COR-L47 (cell line): Measurements from ENCODE around the gene GABRB1.

Experiments used
- DNase-seq: peaks from one replicate; lab custom pipeline; 2025; lab: John Stamatoyannopoulos, UW

The GABRB1 gene

GRCh38 chr4:47049347-47049746 is 18.0 kb downstream of the GABRB1 start:
- no peak for DNase-seq

GRCh38 chr4:47050761-47051725 is 19.7 kb downstream of the GABRB1 start:
- no peak for DNase-seq

GRCh38 chr4:47053485-47053884 is 22.1 kb downstream of the GABRB1 start:
- DNase-seq = no peak

- no peak for DNase-seq
Measured at GRCh38 chr4:47054130-47054529, 22.8 kb downstream of the GABRB1 start.

GRCh38 chr4:47057991-47058390 is 26.6 kb downstream of the GABRB1 start:
- no peak for DNase-seq

GRCh38 chr4:47060561-47060960 is 29.2 kb downstream of the GABRB1 start:
- DNase-seq = no peak

GRCh38 chr4:47061435-47061834 is 30.1 kb downstream of the GABRB1 start:
- no peak for DNase-seq

GRCh38 chr4:47065051-47065481 is 33.7 kb downstream of the GABRB1 start:
- DNase-seq = no peak

GRCh38 chr4:47068986-47069385 is 37.6 kb downstream of the GABRB1 start:
- no peak for DNase-seq

GRCh38 chr4:47071901-47072341 is 40.6 kb downstream of the GABRB1 start:
- no peak for DNase-seq

GRCh38 chr4:47073647-47074046 is 42.3 kb downstream of the GABRB1 start:
- no peak for DNase-seq

- DNase-seq = no peak
Measured at GRCh38 chr4:47074816-47075215, 43.4 kb downstream of the GABRB1 start.

- no peak for DNase-seq
Measured at GRCh38 chr4:47075262-47075661, 43.9 kb downstream of the GABRB1 start.

GRCh38 chr4:47075919-47076318 is 44.6 kb downstream of the GABRB1 start:
- DNase-seq = peak; percentile 16

- DNase-seq = no peak
Measured at GRCh38 chr4:47084111-47084510, 52.7 kb downstream of the GABRB1 start.

GRCh38 chr4:47084795-47085194 is 53.4 kb downstream of the GABRB1 start:
- DNase-seq = no peak

GRCh38 chr4:47088298-47088697 is 56.9 kb downstream of the GABRB1 start:
- DNase-seq = no peak

- no peak for DNase-seq
Measured at GRCh38 chr4:47095884-47096283, 64.5 kb downstream of the GABRB1 start.

GRCh38 chr4:47101453-47101852 is 70.1 kb downstream of the GABRB1 start:
- DNase-seq = no peak

GRCh38 chr4:47104986-47105385 is 73.6 kb downstream of the GABRB1 start:
- no peak for DNase-seq

- DNase-seq = no peak
Measured at GRCh38 chr4:47106561-47106960, 75.2 kb downstream of the GABRB1 start.

GRCh38 chr4:47109379-47109778 is 78.0 kb downstream of the GABRB1 start:
- no peak for DNase-seq

GRCh38 chr4:47110546-47111132 is 79.3 kb downstream of the GABRB1 start:
- DNase-seq = no peak
